GM18508 (cell line): ENCODE measurements around the gene TNFAIP1.
"Not testable (repeated sequence)": the region's sequence is repeated elsewhere in the genome, so short reads cannot be mapped to it uniquely, and the experiment has no call there.

Source experiments
- ATAC-seq: cut with Tn5 transposase; IDR thresholded peaks from one replicate; pipeline ENCODE4 v1.9.1; 2021; ENCODE audit warnings: moderate number of reproducible peaks; ENCODE audit not compliant: insufficient read depth, unreplicated experiment

Gene TNFAIP1

GRCh38 chr17:28324267-28324745 lies 11.3 kb upstream of the TNFAIP1 start:
- no peak for ATAC-seq

GRCh38 chr17:28324781-28325180 lies 10.8 kb upstream of the TNFAIP1 start:
- ATAC-seq = no peak

DNA sequence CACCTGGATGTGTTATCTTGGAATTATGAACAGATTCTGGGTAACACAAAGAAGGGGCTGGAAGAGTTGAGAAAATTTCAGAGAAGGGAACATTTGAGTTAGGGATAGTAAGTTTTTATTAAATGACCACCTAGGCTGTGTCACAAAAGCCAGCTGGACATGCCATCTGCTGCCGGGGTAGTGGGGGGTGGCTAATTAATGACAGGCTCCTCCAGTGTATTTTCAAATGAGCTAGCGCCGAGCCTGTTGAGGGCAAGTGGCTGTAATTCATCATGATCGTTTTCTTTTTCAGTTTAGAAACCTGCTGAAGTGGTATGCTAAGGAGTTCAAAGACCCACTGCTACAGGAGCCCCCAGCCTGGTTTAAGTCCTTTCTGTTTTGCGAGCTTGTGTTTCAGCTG lies 10.3 kb upstream of the TNFAIP1 start:
- no peak for ATAC-seq

DNA sequence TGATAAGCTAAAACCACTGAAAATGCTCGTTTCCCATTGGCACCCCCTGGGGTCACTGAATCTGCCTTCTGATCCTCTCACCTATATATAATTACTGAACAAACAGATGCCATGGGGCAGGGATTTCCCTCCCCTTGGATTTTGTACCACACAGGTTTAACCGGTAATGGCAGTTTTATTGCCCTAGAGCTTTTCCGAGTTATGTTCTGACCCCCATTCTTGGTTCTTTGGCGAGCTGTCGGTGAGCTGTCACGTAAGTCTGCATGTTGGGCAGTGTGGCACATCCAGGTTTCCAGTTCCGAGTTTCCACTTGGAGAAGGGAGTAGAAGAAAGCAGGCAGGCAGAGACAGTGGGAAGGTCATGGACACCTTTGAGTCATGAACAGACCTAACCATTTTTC lies 9.4 kb upstream of the TNFAIP1 start:
- ATAC-seq = no peak

- no peak for ATAC-seq
These were observed 8.4 kb upstream of the TNFAIP1 start for GRCh38 chr17:28327031-28327607.

DNA sequence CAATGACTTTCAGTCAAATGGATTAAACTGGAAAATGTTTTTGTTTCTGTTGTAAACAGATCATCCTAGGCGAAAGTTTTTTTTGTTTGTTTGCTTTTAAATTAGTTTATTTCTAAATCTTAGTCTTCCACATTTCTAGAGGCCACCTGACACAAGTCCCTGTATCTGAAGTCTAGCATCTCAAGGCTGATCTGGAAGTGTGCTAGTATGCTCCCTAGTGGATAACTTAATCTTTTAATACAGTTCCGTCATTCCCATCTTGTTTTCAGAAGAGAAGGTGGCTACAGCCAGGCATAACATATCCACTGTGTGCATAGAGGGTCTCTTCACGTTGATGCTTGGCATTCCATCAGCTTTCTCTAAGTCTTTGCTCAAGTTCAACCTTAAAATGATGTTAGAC lies 7.9 kb upstream of the TNFAIP1 start:
- ATAC-seq = no peak

DNA sequence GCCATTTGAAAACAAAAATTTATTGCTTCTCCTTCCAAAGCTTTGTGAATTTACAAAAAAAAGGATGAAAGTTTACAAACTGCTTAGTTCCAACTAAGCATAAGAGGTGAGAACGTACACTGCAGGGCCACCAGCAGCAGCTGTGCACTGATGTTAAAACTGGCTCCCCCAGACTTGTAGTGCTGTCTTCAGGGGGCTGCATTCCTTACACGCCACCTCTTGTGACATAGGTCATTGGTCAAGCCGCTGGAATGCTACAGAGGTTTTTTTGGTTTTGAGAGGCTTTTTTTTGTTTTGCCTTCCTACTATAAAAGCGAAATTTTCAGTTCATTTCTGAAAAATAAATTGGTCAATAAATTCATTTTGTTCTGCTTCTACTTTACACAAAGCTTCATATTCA lies 7.2 kb upstream of the TNFAIP1 start:
- ATAC-seq = no peak

GRCh38 chr17:28330671-28331070 lies 4.9 kb upstream of the TNFAIP1 start:
- no peak for ATAC-seq

- no peak for ATAC-seq
These were observed 3.6 kb upstream of the TNFAIP1 start for GRCh38 chr17:28331891-28332420.

- no peak for ATAC-seq
These were observed 2.3 kb upstream of the TNFAIP1 start for GRCh38 chr17:28333083-28333746.

DNA sequence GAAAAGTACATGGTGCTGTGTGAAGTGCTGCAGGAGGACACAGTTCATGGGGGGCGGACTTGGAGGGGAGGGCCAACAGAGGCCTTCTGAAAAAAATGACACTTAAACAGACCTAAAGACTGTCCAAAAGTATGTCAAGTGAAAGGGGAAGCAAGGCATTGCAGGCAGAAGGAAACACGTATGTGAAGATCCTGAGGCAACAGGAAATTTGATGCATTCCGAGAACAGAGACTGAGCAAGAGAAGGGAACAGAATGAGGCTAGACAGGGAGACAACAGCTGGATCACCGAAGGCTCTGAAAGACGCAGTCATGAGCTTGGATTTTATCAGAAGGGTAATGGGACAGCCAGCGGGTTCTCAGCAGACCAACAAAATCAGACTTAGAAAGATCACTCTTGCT lies 1.4 kb upstream of the TNFAIP1 start:
- no peak for ATAC-seq

GRCh38 chr17:28334666-28335200 lies 828 bp upstream of the TNFAIP1 start:
- no peak for ATAC-seq

GRCh38 chr17:28335959-28336871 lies 654 bp downstream of the TNFAIP1 start:
- ATAC-seq = no peak

DNA sequence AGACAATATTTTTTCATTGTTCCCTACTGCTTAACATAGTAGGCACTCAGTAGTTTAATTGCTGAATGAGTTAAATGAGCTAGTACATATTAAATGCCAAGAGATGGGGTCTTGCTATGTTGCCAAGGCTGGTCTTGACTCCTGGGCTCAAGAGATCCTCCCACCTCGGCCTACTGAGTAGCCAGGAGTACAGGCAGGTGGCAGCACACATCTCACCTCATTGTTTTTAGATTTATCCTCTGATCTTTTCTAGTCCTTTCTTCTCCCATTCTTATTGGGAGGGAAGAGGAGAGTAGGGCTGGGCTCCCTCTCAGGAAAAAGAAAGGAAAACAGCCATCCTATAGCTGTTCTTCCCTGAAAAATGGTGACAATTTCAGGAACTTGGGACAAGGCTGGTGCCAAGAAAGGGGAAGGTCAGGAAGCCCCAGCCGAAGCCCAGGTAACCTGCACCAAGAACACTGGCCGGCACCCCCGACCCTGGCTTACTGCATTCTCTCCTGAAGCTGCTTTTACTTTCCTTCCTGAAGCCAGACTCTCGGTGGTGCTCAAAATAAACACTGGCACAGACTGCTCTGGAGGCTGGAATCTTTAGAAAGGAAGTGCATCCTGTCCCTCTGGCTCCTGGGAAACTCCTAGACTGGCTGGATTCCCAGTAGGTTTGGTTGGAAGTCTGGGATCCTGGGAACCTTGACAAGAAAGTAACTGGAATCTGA lies 2.7 kb downstream of the TNFAIP1 start:
- no peak for ATAC-seq

DNA sequence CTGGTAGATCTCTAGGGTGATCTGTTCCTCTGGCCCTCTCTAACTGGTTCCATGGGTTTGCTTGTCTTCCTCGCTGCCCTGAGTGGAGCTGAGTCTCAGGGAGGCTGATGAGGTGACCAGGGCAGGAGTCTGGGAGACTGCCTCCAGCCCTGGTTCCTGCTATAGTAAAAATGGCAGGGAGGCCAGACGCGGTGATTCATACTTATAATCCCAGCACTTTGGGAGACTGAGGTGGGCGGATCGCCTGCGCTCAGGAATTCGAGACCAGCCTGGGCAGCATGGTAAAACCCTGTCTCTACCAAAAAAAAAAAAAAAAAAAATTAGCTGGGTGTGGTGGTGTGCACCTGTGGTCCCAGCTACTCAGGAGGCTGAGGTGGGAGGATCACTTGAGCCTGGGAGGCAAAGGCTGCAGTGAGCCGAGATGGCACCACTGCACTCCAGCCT lies 3.2 kb downstream of the TNFAIP1 start:
- not testable (repeated sequence) for ATAC-seq

DNA sequence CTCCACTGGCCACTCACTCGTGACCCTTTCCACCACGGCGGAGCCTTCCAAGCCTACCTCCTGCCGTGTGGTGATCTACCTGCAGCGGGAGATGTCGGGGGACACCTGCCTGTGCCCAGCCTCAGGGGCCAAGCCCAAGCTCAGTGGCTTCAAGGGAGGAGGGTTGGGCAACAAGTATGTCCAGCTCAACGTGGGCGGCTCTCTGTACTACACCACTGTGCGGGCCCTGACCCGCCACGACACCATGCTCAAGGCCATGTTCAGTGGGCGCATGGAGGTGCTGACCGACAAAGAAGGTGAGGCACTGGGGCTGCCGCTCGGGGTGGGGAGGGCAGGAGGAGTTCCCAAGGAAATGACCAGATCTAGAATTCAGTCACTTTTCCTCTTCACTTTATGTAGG lies 3.9 kb downstream of the TNFAIP1 start:
- no peak for ATAC-seq

GRCh38 chr17:28340374-28340773 lies 4.8 kb downstream of the TNFAIP1 start:
- no peak for ATAC-seq

- ATAC-seq = no peak
These were observed 6.0 kb downstream of the TNFAIP1 start for GRCh38 chr17:28341516-28341915.

- ATAC-seq = no peak
These were observed 6.8 kb downstream of the TNFAIP1 start for GRCh38 chr17:28342313-28342712.

DNA sequence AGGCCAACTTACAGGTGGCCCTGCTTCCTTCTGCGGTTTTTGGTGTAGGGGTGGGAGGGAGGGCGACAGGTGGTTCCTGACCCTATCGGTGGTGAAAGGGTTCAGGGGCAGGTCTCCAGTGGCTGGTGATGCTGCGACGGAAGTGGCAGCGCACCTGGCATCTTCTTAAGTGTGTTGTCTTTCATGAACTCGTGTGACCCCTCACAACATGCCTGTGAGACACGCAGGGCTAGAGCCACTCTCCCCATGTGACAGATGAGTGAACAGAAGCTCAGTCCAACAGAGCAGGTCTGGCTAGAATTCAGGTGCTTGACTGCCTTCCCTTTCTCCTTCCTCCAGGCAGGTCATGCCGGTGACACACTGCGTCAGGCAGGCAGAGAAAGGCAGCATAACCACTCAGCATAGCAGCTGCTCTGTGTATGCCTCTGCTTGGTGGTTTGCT lies 8.0 kb downstream of the TNFAIP1 start:
- ATAC-seq = no peak
